GM18502 (cell line): ENCODE data around the gene CCDC177.
"Not testable (repeated sequence)": the region's sequence is repeated elsewhere in the genome, so short reads cannot be mapped to it uniquely, and the experiment has no call there.

ENCODE experiments used
- ATAC-seq: cut with Tn5 transposase; IDR thresholded peaks from one replicate; pipeline ENCODE4 v1.9.1; 2021; ENCODE audit warnings: mild to moderate bottlenecking; ENCODE audit not compliant: unreplicated experiment, poor library complexity

The CCDC177 gene

GRCh38 chr14:69600304-69600891, 25.7 kb upstream of the CCDC177 start:
- no peak for ATAC-seq

- not testable (repeated sequence) for ATAC-seq
Observed at GRCh38 chr14:69599431-69599830, 24.8 kb upstream of the CCDC177 start.

- no peak for ATAC-seq
Observed at GRCh38 chr14:69595336-69595735, 20.7 kb upstream of the CCDC177 start.

GRCh38 chr14:69594846-69595245, 20.2 kb upstream of the CCDC177 start:
- no peak for ATAC-seq

GRCh38 chr14:69593018-69593677, 18.5 kb upstream of the CCDC177 start:
- no peak for ATAC-seq

- no peak for ATAC-seq
Observed at GRCh38 chr14:69591317-69591716, 16.6 kb upstream of the CCDC177 start.

- no peak for ATAC-seq
Observed at GRCh38 chr14:69587389-69587788, 12.7 kb upstream of the CCDC177 start.

- ATAC-seq: no peak
Observed at GRCh38 chr14:69586404-69586803, 11.7 kb upstream of the CCDC177 start.

- ATAC-seq: no peak
Observed at GRCh38 chr14:69584389-69584788, 9.7 kb upstream of the CCDC177 start.

GRCh38 chr14:69582829-69583228, 8.2 kb upstream of the CCDC177 start:
- ATAC-seq: no peak

GRCh38 chr14:69582212-69582611, 7.5 kb upstream of the CCDC177 start:
- ATAC-seq: no peak

- no peak for ATAC-seq
Observed at GRCh38 chr14:69581316-69581935, 6.8 kb upstream of the CCDC177 start.

- ATAC-seq: no peak
Observed at GRCh38 chr14:69580009-69580577, 5.4 kb upstream of the CCDC177 start.

GRCh38 chr14:69579476-69579875, 4.8 kb upstream of the CCDC177 start:
- ATAC-seq: no peak

GRCh38 chr14:69574954-69575295, 254 bp upstream of the CCDC177 start:
- no peak for ATAC-seq

GRCh38 chr14:69573831-69574262, 824 bp downstream of the CCDC177 start:
- ATAC-seq: no peak

GRCh38 chr14:69573205-69573830, 1.4 kb downstream of the CCDC177 start:
- no peak for ATAC-seq

- no peak for ATAC-seq
Observed at GRCh38 chr14:69572841-69573135, 1.9 kb downstream of the CCDC177 start.

GRCh38 chr14:69572030-69572840, 2.4 kb downstream of the CCDC177 start:
- ATAC-seq: no peak

- ATAC-seq: no peak
Observed at GRCh38 chr14:69571449-69572029, 3.1 kb downstream of the CCDC177 start.
